Keratinocyte (primary cell): Measurements from ENCODE around the gene KRTAP20-1.

ENCODE experiments used
- EZH2 ChIP-seq: IDR thresholded peaks from one replicate; pipeline ENCODE4 v1.6.1; 2012; ENCODE audit warnings: inconsistent platforms, mild to moderate bottlenecking, low read length, moderate library complexity
- TF ChIP-seq, protein P1 (sequence below), 3 experiments: IDR thresholded peaks in 1 of 3; conservative IDR thresholded peaks in 1 of 3; optimal IDR thresholded peaks in 1 of 3; 2 replicates in 2 of 3; 3 replicates in 1 of 3; pipeline versions ENCODE3 to v1.5.1; 2011; ENCODE audit warnings: low read length in 3 of 3, mild to moderate bottlenecking in 3 of 3, moderate library complexity in 2 of 3, control low read depth in 1 of 3, inconsistent platforms in 1 of 3; ENCODE audit not compliant: insufficient read depth in 2 of 3; ENCODE audit errors: extremely low read depth in 1 of 3

- TF ChIP-seq, protein P1, sequence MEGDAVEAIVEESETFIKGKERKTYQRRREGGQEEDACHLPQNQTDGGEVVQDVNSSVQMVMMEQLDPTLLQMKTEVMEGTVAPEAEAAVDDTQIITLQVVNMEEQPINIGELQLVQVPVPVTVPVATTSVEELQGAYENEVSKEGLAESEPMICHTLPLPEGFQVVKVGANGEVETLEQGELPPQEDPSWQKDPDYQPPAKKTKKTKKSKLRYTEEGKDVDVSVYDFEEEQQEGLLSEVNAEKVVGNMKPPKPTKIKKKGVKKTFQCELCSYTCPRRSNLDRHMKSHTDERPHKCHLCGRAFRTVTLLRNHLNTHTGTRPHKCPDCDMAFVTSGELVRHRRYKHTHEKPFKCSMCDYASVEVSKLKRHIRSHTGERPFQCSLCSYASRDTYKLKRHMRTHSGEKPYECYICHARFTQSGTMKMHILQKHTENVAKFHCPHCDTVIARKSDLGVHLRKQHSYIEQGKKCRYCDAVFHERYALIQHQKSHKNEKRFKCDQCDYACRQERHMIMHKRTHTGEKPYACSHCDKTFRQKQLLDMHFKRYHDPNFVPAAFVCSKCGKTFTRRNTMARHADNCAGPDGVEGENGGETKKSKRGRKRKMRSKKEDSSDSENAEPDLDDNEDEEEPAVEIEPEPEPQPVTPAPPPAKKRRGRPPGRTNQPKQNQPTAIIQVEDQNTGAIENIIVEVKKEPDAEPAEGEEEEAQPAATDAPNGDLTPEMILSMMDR (optimal IDR thresholded peaks at IDR 0.05 in 1 of 3, IDR thresholded peaks at IDR 0.05 in 1 of 3, conservative IDR thresholded peaks at IDR 0.05 in 1 of 3; ENCODE audit: extremely low read depth in 1 of 3, insufficient read depth in 2 of 3, low read length in 3 of 3), result no peak
- no peak for TF ChIP-seq EZH2
Observed at GRCh38 chr21:30629200-30629599, 13.0 kb downstream of the KRTAP20-1 start.
